ENCODE measurements around the gene TMCO1.
"Not testable (repeated sequence)": the region's sequence is repeated elsewhere in the genome, so short reads cannot be mapped to it uniquely, and the experiment has no call there.

TMCO1 gene, protein sequence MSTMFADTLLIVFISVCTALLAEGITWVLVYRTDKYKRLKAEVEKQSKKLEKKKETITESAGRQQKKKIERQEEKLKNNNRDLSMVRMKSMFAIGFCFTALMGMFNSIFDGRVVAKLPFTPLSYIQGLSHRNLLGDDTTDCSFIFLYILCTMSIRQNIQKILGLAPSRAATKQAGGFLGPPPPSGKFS

DNA sequence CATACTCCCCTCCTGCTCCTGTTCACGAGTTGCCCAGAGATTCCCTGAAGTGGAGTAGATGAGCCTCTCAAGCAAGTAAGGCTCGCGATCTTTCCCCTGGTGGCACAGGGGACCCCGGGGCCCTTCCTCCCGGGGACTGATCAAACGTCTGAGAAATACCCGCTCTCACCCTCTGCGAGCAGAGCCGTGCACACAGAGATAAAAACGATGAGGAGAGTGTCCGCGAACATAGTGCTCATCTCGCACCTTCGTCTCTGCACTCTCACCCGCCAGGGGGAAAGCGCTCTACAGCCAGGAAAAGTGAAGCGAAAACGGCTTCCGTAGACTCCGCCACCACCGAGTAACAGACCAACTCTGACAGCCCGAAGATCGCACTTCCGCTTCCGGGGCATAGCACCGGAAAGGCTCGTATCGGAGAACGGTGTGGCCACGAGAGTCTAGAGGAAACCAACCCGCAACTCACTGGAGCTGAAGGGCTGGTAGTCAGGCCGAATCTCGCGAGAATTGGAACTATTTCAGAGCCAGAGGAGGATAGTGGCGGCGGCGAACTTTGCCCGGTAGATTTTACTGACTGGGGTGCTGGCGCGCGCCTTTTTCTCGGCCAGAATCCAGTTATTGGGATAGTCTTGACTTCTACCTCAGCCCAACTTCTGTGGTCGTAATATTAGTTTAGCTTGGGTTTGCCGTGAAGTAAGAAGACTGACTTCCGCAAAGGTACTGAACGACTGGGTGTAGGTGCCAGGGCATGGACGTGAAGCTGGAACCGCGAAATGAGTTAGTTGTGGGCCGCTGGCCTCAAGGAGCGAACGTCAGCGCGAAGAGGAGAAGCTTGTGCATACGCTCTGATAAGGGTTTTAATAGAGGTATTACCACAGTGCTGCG, at the start of gene TMCO1:
TMCO1 (minus strand) TSS at position 356 of the 882 bp plus-strand sequence; CDS start at position 239, 117 bp downstream.
- H3K4me3 ChIP-seq (ENCODE audit: low read depth, low read length) = peak within 1 kb of the TSS; percentile 91
- TF ChIP-seq, protein P1, sequence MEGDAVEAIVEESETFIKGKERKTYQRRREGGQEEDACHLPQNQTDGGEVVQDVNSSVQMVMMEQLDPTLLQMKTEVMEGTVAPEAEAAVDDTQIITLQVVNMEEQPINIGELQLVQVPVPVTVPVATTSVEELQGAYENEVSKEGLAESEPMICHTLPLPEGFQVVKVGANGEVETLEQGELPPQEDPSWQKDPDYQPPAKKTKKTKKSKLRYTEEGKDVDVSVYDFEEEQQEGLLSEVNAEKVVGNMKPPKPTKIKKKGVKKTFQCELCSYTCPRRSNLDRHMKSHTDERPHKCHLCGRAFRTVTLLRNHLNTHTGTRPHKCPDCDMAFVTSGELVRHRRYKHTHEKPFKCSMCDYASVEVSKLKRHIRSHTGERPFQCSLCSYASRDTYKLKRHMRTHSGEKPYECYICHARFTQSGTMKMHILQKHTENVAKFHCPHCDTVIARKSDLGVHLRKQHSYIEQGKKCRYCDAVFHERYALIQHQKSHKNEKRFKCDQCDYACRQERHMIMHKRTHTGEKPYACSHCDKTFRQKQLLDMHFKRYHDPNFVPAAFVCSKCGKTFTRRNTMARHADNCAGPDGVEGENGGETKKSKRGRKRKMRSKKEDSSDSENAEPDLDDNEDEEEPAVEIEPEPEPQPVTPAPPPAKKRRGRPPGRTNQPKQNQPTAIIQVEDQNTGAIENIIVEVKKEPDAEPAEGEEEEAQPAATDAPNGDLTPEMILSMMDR (conservative IDR thresholded peaks at IDR 0.05; ENCODE audit: low read depth, low read length) = peak; percentile 51
- peak; percentile 99 for DNase-seq (ENCODE audit: low read depth)

DNA sequence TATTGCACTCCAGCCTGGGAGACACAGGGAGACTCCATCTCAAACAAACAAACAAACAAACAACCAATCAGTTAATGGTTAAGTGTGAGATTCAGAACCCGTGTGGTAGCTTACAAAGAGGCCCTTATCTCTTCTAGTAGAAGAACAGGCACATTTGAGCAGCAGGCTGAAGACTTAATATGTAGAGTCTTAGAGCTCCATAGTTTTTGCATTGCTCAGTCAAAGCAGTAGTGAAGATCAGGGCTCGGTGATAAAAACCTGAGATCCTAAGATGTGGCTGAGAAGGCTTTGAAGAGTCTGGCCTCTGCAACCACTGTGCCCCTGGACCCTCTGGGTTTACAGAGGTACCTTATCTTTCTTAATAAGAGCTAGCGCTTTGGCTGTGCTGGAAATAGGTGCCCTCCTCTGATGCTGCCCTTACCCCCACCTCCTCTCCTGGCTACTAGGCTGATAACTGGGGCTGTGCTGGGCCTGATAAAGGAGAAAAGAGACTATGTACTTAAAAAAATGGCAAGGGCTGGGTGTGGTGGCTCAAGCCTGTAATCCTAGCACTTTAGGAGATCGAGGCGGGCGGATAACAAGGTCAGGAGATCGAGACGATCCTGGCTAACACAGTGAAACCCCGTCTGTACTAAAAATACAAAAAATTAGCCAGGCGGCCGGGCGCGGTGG, 48.3 kb upstream of the TMCO1 start:
- H3K4me3 ChIP-seq (ENCODE audit: low read depth, low read length) = no peak overlapping the region
- TF ChIP-seq, protein P1 (conservative IDR thresholded peaks at IDR 0.05; ENCODE audit: low read depth, low read length) = no peak
- no peak for DNase-seq (ENCODE audit: low read depth)

DNA sequence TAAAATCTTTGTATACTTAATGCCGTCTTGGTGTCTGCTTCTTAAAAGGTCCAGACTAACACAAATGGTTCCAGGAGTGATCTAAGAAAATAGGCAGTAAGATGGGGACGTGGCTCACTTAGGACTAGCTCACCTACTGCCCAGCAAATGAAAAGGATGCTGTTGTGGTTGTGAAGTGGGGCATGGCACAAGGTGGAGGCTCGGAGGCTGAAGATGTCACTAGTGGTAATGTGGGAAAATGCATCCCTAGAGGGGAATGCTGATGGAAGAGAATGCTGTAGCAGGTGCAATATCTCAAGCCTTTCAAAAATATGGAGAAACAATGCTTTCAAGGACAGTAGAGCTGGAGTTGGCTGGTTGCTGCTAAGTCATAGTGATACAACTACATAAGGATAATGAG, 47.5 kb upstream of the TMCO1 start:
- TF ChIP-seq, protein P1 (conservative IDR thresholded peaks at IDR 0.05; ENCODE audit: low read depth, low read length) = no peak
- H3K4me3 ChIP-seq (ENCODE audit: low read depth, low read length) = no peak overlapping the region
- DNase-seq (ENCODE audit: low read depth) = no peak

DNA sequence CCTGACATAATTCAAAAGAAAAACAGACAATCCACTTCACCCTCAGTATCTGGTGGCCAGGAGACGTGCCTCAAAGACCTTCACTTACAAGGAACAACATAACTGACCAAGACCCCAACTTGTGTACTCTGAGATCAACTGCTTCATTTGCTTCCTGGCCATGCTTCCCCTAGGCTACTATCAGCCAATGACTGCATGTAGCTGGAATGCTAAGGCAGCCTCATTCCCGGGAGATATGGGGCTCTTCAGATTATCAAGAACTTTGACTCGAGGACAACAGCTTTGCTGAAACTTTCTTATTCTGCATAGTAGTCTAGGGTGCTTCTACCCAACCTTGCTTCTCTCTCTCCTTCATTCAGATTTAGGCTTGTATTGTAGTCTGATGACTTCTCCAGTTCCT, 47.1 kb upstream of the TMCO1 start:
- DNase-seq (ENCODE audit: low read depth) = peak; percentile 41
- TF ChIP-seq, protein P1 (conservative IDR thresholded peaks at IDR 0.05; ENCODE audit: low read depth, low read length) = no peak

DNA sequence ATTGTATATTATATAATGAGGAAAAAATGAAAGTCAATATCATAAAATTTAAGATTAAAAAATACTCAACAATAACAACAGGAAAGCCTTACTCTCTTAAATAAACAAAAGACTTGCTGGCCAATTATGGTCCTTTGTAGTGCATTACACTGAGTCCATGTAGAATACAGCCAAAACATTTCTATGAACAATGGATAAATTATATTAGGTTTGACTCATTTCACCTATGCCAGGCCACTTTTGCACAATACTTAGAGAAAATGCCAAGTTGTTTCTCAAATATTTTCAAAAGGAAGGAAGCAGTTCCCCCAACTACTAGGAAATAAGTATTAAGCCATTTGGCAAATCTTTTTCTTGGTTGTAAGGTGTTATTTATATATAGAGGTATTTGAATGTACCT, 38.9 kb upstream of the TMCO1 start:
- TF ChIP-seq, protein P1 (conservative IDR thresholded peaks at IDR 0.05; ENCODE audit: low read depth, low read length) = no peak
- no peak for DNase-seq (ENCODE audit: low read depth)
- no peak overlapping the region for H3K4me3 ChIP-seq (ENCODE audit: low read depth, low read length)

More for the DNA sequence above, 47.1 kb upstream of the TMCO1 start:
- H3K4me3 ChIP-seq (ENCODE audit: low read depth, low read length) = no peak overlapping the region

DNA sequence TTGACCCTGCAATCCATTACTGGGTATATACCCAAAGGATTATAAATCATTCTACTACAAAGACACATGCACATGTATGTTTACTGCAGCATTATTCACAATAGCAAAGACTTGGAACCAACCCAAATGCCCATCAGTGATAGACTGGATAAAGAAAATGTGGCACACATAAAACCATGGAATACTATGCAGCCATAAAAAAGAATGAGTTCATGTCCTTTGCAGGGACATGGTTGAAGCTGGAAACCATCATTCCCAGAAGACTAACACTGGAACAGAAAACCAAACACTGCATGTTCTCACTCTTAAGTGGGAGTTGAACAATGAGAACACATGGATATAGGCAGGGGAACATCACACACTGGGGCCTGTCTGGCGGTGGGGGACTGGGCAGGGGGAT, 35.8 kb upstream of the TMCO1 start:
- not testable (repeated sequence) for H3K4me3 ChIP-seq (ENCODE audit: low read depth, low read length)

DNA sequence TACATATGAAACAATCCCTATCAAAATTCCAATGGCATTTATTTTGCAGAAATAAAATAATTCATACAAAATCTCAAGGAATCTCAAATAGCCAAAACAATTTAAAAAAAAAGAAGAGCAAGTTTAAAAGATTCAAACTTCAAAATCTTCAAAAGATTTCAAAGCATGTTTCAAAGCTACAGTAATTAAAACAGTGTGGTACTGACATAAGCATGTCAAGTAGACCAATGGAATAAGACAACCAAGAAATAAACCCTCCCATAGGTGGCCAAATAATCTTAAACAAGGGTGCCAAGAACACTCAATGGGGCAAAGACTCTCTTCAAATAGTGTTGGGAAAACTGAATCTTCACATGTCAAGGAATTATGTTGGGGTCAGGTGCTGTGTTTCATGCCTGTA, 30.7 kb upstream of the TMCO1 start:
- H3K4me3 ChIP-seq (ENCODE audit: low read depth, low read length) = no peak overlapping the region
- DNase-seq (ENCODE audit: low read depth) = no peak
- TF ChIP-seq, protein P1 (conservative IDR thresholded peaks at IDR 0.05; ENCODE audit: low read depth, low read length) = no peak

More for the DNA sequence above, 35.8 kb upstream of the TMCO1 start:
- DNase-seq (ENCODE audit: low read depth) = not testable (repeated sequence)
